ENCODE results near the gene LRRC39. TPM values are rescaled to one million over a fixed set of nuclear protein-coding genes. Genes with fewer than 3 reads are reported as not detected.

The LRRC39 gene
- total and polyA plus RNA-seq, 3 donors from 2014 or later: 2.9 to 15.6 (median 4.6) TPM

DNA sequence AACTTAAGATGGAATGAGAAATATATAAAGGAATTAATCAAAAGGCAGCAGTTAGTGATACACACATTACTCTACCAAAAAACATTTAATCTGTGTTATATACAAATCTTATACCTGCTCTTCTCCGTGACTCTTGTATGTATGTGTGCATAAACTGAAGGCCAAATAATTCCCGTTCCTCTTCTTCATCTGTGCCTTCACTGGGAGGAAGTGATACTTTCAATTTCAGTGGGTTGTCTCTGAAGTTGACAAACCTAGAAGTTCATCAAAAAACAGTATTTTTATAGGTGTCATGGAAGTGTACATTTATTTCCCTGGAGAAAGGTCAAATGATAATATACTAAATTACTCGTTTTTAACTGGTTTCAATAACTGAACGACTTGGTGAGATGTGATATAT lies 25.8 kb downstream of the LRRC39 start:
- no peaks in the 10 kb centered on the region for H3K27me3 ChIP-seq
- no peaks in the 10 kb centered on the region for H3K9me3 ChIP-seq
- H3K4me1 ChIP-seq: no peaks in the 10 kb centered on the region
- H3K27ac ChIP-seq: no peak overlapping the region
- H3K36me3 ChIP-seq (ENCODE audit: low read depth, missing control alignments): no peaks in the 10 kb centered on the region
- 80 to 84% methylated on average over 4 of the region's 4 CpGs for WGBS, 2 donors
- TF ChIP-seq POLR2A (IDR thresholded peaks at IDR 0.05): no peak
- no peak for TF ChIP-seq CTCF (IDR thresholded peaks at IDR 0.05)
- H3K4me3 ChIP-seq: no peak overlapping the region
- intact Hi-C loops (cut with DNase I; ENCODE audit: low total_unique reads): no loop called here
- DNase-seq: no peak

- 50 to 65% methylated on average over 2 of the region's 2 CpGs for WGBS, 2 donors
Observed at GRCh38 chr1:100151679-100152078, 26.4 kb downstream of the LRRC39 start.

DNA sequence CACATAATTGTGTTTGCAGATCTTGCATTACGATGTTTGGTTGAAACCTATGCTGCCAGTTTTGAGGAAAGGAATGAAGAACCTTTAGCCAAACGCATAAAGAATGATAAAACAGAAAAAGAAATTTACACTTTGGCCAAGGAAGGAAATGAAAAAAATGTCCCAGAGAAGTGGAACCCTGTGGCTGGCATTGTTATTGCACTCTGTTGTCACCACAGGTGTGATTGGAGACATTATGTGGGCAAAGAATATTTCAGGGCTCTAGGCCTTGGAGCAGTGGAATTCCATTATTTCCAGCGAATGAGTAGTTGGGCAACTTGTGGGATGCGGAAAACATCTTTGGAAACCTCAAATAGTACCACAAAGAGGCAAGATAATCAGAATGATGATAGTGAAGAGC lies 30.2 kb downstream of the LRRC39 start:
- 89 to 93% methylated on average over 4 of the region's 4 CpGs for WGBS, 2 donors

More at GRCh38 chr1:100151679-100152078, 26.4 kb downstream of the LRRC39 start:
- intact Hi-C loops (cut with DNase I; ENCODE audit: low total_unique reads): no loop called here
- H3K4me1 ChIP-seq: no peaks in the 10 kb centered on the region
- no peaks in the 10 kb centered on the region for H3K27me3 ChIP-seq
- no peaks in the 10 kb centered on the region for H3K9me3 ChIP-seq
- H3K27ac ChIP-seq: no peak overlapping the region
- no peak overlapping the region for H3K4me3 ChIP-seq
- no peak for DNase-seq
- TF ChIP-seq CTCF (IDR thresholded peaks at IDR 0.05) (no peak), POLR2A (IDR thresholded peaks at IDR 0.05) (no peak)
- no peaks in the 10 kb centered on the region for H3K36me3 ChIP-seq (ENCODE audit: low read depth, missing control alignments)

GRCh38 chr1:100146958-100147357 lies 31.1 kb downstream of the LRRC39 start:
- Histone ChIP-seq H3K4me1 (no peaks in the 10 kb centered on the region), H3K4me3 (no peak overlapping the region), H3K27ac (no peak overlapping the region), H3K27me3 (no peaks in the 10 kb centered on the region), H3K9me3 (no peaks in the 10 kb centered on the region), H3K36me3 (ENCODE audit: low read depth, missing control alignments) (no peaks in the 10 kb centered on the region)
- WGBS, 2 donors: 96 to 97% methylated on average over 1 of the region's 1 CpG
- DNase-seq: no peak
- TF ChIP-seq POLR2A (IDR thresholded peaks at IDR 0.05) (no peak), CTCF (IDR thresholded peaks at IDR 0.05) (no peak)
- intact Hi-C loops (cut with DNase I; ENCODE audit: low total_unique reads): no loop called here

More for the DNA sequence above, 30.2 kb downstream of the LRRC39 start:
- TF ChIP-seq CTCF (IDR thresholded peaks at IDR 0.05) (no peak), POLR2A (IDR thresholded peaks at IDR 0.05) (no peak)
- no peak for DNase-seq
- intact Hi-C loops (cut with DNase I; ENCODE audit: low total_unique reads): no loop called here
- Histone ChIP-seq H3K9me3 (no peaks in the 10 kb centered on the region), H3K36me3 (ENCODE audit: low read depth, missing control alignments) (no peaks in the 10 kb centered on the region), H3K27me3 (no peaks in the 10 kb centered on the region), H3K4me1 (no peaks in the 10 kb centered on the region), H3K27ac (no peak overlapping the region), H3K4me3 (no peak overlapping the region)

- TF ChIP-seq POLR2A (IDR thresholded peaks at IDR 0.05) (no peak), CTCF (IDR thresholded peaks at IDR 0.05) (no peak)
- 88 to 90% methylated on average over 3 of the region's 3 CpGs for WGBS, 2 donors
- no peak overlapping the region for H3K27ac ChIP-seq
- H3K9me3 ChIP-seq: no peaks in the 10 kb centered on the region
- H3K36me3 ChIP-seq (ENCODE audit: low read depth, missing control alignments): no peaks in the 10 kb centered on the region
- no peaks in the 10 kb centered on the region for H3K4me1 ChIP-seq
- no peaks in the 10 kb centered on the region for H3K27me3 ChIP-seq
- DNase-seq: no peak
- intact Hi-C loops (cut with DNase I; ENCODE audit: low total_unique reads): no loop called here
- no peak overlapping the region for H3K4me3 ChIP-seq
Observed at GRCh38 chr1:100145116-100145515, 32.9 kb downstream of the LRRC39 start.

All from testis (tissue), 3 donors.